Panc1 (cell line): ENCODE data around the gene CHST1.

Experiments used
- CTCF ChIP-seq: fragments of 450-650 bp; IDR thresholded peaks from 2 replicates; pipeline ENCODE4 v1.5.1; 2017; ENCODE audit warnings: mild to moderate bottlenecking
- POLR2AphosphoS5 ChIP-seq: IDR thresholded peaks from 2 replicates; pipeline ENCODE4 v1.6.1; 2012; ENCODE audit warnings: mild to moderate bottlenecking, low read depth, low read length, moderate library complexity
- REST ChIP-seq, 2 experiments: IDR thresholded peaks; 2 replicates each; pipeline ENCODE4 v1.6.1; 2011 to 2012; ENCODE audit warnings: low read depth in 2 of 2, control low read depth in 1 of 2, low read length in 1 of 2, mild to moderate bottlenecking in 1 of 2, moderate library complexity in 1 of 2; ENCODE audit not compliant: insufficient read depth in 1 of 2

- TF ChIP-seq CTCF (no peak), POLR2AphosphoS5 (no peak), REST (IDR thresholded peaks at IDR 0.05; ENCODE audit: insufficient read depth in 1 of 2, low read depth in 2 of 2, low read length in 1 of 2) (no peak)
Measured at GRCh38 chr11:45659818-45660160, 5.6 kb downstream of the CHST1 start.
